Posterior vena cava (tissue), 2 donors: ENCODE measurements around the gene RCBTB2. TPM values are rescaled to one million over a fixed set of nuclear protein-coding genes. Genes with fewer than 3 reads are reported as not detected.

Source experiments
- DNase-seq: peaks from one replicate; pipeline ENCODE4 v3.0.0-alpha.2; 2020; ENCODE audit warnings: low spot score
- intact Hi-C, 2 donors: fragments of 100-400 bp; cut with DNase I; formaldehyde crosslinking; loops; one replicate each; pipeline versions ENCODE4 v1.14.1 to v1.14.2; 2022 to 2023
- total RNA-seq, 2 donors: library from RNA; stranded (reverse); fragmentation: NEBNext Ultra II Directional; extraction: Animal tissue kit (Norgen Biotek cat#: 25700); gene quantifications; one replicate each; pipeline ENCODE4 v1.2.1, GENCODE V29; 2021
- donor health status: DM: yes; HTN: yes; CAD: no.
- donor health status: DM: yes; HTN: yes; CAD: no.

RCBTB2 gene
- total RNA-seq, 2 donors from 2014 or later = 8.6 to 10.6 TPM

DNA sequence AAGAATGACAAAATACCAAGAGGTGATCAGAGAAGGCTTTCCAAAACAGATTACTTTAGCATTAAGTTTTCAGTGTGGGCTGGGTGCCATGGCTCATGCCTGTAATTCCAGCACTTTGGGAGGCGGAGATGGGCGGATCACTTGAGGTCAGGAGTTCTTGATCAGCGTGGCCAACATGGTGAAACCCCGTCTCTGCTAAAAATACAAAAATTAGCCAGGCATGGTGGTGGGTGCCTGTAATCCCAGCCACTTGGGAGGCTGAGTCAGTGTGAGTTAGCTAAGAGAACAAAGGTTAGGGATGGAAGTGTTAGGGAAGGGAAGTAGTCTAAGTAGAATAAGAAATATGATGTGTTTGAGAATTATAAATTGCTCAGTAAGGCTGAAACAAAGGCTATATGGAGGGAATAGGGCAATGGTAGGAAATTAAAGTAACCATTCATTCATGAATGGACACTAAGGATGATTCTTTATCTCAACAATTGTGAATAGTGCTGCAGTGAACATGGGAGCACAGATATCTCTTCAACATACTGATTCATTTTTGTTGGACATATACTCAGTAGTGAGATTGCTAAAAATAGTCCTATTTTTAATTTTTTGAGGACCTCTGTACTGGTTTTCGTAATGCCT, 3.9 kb upstream of the RCBTB2 start:
- intact Hi-C loops = no loop called here
- DNase-seq = no peak

DNA sequence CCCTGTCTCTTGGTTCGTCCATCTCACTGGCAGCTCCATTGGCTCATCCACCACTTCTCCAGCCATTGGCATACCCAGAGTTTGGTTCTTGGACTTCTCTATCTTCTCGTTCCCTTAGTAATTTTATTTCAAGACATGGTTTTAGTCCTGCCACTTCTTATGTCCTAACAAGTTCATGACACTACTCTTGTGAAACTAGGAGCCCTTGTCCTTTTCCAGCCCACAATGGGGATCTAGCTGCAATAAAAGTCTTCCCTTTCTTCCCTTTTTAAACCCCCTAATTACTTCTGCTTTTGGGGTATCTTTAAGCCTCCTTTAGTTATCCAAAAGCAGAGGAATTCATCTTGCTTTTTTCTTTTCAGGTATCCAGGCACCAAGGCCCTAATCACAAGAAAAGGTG, 2.9 kb upstream of the RCBTB2 start:
- intact Hi-C loops = no loop called here
- no peak for DNase-seq

DNA sequence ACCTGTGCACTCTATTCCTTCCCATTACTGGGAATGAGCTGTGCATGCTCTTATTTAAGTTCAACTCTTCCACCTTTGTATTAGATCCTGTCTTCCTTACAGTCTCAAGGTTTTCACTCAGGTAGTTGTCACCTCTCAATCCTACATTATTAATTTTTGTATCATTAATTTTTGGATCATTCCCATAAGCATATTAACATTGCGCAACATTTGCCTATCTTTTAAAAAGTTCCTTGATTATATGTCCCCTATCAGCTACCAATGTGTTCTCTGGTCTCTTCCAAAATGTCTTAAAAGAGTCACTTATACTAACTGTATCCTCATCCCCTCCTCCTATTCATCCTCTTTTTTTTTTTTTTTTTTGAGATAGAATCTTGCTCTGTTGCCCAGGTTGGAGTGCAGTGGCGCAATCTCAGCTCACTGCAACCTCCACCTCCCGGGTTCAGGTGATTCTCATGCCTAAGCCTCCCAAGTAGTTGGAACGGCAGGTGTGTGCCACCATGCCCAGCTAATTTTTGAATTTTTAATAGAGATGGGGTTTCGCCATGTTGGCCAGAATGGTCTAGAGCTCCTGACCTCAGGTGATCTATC, 2.1 kb upstream of the RCBTB2 start:
- intact Hi-C loops = loop anchor here in 1 of 2 donors (5.0 kb wide), 1 partner anchor 32 kb away; no protein-coding TSS in a partner anchor
- no peak for DNase-seq

GRCh38 chr13:48533961-48534600, 1.2 kb upstream of the RCBTB2 start:
- intact Hi-C loops = loop anchor here in 1 of 2 donors (5.0 kb wide), 1 partner anchor 33 kb away; no protein-coding TSS in a partner anchor
- no peak for DNase-seq

- intact Hi-C loops = loop anchor here in 1 of 2 donors (5.0 kb wide), 1 partner anchor 35 kb away; no protein-coding TSS in a partner anchor
- DNase-seq = no peak
Measured at GRCh38 chr13:48532256-48532505, 699 bp downstream of the RCBTB2 start.

DNA sequence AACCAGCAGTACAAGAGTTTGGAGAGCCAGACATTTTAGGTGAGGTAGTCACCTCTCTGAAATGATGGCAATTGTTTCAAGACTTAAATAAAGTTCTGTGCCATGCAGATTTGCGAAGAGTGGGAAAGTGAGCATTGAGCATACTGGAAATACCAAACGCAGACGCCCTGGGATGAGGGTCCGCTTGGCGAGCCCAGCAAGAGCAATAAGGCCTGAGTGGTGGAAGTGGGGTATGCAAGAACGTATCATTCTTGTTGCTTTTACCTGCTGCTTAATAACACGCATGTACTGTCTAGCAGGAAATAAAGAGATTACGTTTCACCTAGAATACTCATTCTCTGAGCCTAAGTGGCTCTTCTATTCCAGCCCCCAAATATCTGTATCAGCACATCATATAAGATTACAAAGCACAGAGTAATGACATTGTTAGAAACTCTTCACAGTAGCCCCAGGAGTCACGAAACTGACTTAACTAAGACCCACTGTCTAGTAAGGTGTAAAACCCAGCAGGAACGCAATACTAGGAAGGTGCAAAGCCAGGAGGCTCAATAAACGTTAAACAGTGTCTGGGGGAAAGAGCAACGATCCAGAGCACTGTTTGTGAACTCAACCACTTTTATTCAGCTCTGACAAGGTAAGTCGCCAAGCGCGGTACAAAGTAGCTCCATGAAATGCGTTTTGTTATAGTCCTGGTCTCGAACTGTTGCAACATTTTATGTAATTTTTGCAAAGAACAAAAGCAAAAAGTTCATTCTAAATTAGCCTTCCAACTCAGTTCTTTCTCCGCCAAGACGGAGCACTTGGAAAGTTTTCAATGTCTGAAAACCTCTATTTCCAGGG, 1.2 kb downstream of the RCBTB2 start:
- intact Hi-C loops = loop anchor here in 1 of 2 donors (5.0 kb wide), 1 partner anchor 36 kb away; no protein-coding TSS in a partner anchor
- no peak for DNase-seq

GRCh38 chr13:48530833-48531232, 2.0 kb downstream of the RCBTB2 start:
- DNase-seq = no peak
- intact Hi-C loops = loop anchor here in 1 of 2 donors (5.0 kb wide), 1 partner anchor 36 kb away; no protein-coding TSS in a partner anchor

- intact Hi-C loops = no loop called here
- no peak for DNase-seq
Measured at GRCh38 chr13:48528720-48529119, 4.2 kb downstream of the RCBTB2 start.

- no peak for DNase-seq
- intact Hi-C loops = no loop called here
Measured at GRCh38 chr13:48527955-48528354, 4.9 kb downstream of the RCBTB2 start.

- DNase-seq = no peak
- intact Hi-C loops = no loop called here
Measured at GRCh38 chr13:48526286-48526685, 6.6 kb downstream of the RCBTB2 start.

DNA sequence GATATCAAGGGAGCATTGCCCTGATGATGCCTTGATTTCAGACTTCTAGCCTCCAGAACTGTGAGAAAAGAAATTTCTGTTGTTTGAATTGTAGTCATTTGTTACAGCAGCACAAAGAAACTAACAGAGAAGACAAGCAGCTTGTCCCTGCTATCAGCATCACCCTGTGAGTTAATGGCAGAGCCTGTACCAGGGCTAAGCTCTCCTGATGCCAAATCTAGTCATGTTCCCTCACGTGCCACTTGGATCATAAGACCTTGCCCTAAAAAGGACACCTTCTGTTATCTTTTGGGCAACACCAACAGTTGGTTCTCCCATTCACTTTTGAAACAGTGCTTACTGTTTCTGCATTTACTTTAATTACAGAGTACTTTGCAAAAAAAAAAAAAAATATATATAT, 14.8 kb downstream of the RCBTB2 start:
- DNase-seq = no peak
- intact Hi-C loops = no loop called here

GRCh38 chr13:48515732-48516131, 17.1 kb downstream of the RCBTB2 start:
- no peak for DNase-seq
- intact Hi-C loops = no loop called here

DNA sequence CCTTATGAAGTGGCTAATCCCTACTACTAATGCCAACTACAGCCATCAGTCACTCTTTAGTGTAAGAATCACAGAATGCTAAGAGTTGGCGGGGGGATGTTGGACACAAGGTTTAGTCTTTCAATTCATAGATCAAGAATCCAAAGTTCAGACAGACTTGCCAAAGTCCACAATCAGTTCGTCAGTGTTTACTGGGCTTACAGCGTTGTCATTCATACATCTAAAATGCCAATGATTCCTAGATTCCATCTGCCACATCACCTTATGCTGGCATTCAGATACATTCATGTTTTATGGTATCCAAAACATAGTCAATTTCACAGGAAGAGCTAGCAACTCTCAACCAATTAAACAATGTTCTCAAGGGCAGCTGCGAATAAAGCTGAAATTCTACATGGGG, 18.1 kb downstream of the RCBTB2 start:
- intact Hi-C loops = no loop called here

DNA sequence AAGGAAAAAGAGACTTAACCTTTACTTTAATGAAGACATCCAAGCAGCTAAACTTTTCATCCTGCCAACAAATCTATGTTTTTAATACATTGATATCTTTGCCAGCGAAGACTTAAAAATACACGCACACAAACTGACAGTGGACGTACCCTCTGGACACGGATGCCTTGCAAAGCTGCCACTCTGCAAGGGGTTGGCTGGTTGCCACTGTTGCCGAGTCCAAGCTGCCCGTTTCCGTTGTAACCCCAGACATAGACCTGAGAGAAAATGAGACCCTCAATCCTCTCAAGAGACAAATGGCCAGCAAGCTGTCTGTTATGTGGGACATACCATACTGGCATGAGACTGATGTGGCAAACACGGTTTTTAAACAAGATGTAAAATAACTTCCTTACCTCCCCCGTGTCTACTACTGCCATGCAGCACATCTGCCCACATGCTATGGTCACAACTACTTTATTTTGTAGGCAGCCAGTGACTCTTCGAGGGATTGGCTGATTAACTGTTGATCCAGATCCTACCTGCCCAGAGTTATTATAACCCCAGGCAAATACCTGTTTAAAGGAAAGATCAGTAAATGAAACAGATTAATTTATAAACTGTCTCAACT, 21.2 kb downstream of the RCBTB2 start:
- intact Hi-C loops = no loop called here
- no peak for DNase-seq

More for the DNA sequence above, 18.1 kb downstream of the RCBTB2 start:
- DNase-seq = no peak

DNA sequence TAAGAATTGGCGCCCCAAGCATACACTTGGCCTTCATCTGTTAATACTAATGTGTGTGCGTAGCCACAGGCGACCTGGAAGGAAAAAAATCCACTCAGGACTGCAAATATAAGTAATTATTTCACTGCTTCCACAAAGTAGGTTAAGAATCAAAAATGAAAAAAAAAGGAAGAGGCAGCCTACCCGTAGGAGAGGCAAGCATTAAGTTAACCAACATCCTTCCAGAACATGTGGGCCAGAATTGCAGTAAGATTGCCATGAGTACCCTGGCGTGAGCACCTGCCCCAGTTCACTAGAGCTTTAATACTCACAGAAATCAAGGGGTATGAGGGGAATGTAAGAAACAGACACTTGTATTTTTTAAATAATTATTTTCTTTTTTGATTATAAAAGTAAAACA, 22.2 kb downstream of the RCBTB2 start:
- intact Hi-C loops = no loop called here
- DNase-seq = no peak

DNA sequence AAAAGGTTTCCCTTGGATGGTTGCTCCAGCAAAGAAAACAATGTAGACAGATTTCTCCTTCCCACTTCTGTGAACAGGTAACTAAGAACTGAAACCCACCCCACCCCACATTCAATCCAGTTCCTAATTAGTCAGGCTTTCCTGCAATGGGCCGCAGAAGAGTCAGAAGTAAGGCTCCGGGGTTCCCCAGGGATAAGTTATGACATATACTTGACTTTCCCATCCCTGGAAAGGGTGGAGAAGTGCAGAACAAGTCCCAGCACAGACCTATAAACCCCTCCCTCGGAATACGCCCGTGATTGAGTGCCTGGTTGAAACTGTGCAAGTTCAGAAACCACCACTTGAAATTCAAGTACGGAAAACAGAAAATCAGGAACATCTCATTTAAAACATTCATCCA, 24.9 kb downstream of the RCBTB2 start:
- intact Hi-C loops = no loop called here
- DNase-seq = no peak

DNA sequence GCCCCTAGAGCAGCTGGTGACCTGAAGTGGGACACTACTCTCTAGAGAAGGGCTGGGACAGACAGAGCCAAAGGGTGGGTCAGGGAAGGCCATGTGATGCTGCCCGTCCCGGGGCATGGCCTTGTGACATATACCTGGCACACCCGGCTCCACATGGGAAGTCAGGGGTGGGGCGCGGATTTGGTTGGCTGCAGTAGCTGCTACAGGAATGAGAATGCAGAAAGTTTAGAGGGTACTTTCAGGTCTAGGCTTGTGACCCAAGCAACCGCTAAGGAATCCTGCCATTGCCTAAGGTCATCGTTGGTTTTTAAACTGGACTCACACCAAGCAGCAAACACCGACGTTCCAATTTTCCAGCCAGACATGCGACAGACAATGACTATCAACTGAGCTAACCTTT, 25.9 kb downstream of the RCBTB2 start:
- intact Hi-C loops = loop anchor here in 1 of 2 donors (2.0 kb wide), 1 partner anchor 50 kb away; no protein-coding TSS in a partner anchor
- DNase-seq = no peak

- no peak for DNase-seq
- intact Hi-C loops = loop anchor here in 1 of 2 donors (2.0 kb wide), 1 partner anchor 49 kb away; no protein-coding TSS in a partner anchor
Measured at GRCh38 chr13:48506092-48506701, 26.7 kb downstream of the RCBTB2 start.

DNA sequence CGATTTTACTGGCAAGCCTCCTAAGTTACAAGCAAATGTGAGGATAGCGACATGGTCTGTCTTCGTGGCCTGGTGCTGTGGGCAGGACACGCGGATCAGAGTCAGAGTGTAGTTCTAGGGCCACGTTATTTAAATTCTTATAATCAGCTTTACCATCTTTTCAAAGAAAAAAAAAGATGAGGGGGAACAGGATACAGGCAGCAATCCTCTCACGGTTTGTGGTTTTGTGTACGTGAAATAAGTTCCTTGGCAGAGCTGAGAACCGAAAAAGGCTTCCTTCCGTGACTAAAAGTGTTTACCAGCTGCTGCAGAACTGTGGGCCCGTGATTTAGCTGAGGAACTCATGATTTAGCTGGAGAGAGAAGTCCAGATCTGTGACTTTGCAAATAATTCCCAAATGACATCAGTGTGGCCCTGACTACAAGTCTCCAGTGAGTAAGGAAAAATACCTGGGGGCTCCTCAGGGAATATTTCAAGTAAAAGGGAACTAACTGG, 27.2 kb downstream of the RCBTB2 start:
- no peak for DNase-seq
- intact Hi-C loops = loop anchor here in 1 of 2 donors (2.0 kb wide), 1 partner anchor 49 kb away; no protein-coding TSS in a partner anchor
